ENCODE measurements around the gene KLHDC7A.
"Not testable (repeated sequence)": the region's sequence is repeated elsewhere in the genome, so short reads cannot be mapped to it uniquely, and the experiment has no call there.

The KLHDC7A gene

DNA sequence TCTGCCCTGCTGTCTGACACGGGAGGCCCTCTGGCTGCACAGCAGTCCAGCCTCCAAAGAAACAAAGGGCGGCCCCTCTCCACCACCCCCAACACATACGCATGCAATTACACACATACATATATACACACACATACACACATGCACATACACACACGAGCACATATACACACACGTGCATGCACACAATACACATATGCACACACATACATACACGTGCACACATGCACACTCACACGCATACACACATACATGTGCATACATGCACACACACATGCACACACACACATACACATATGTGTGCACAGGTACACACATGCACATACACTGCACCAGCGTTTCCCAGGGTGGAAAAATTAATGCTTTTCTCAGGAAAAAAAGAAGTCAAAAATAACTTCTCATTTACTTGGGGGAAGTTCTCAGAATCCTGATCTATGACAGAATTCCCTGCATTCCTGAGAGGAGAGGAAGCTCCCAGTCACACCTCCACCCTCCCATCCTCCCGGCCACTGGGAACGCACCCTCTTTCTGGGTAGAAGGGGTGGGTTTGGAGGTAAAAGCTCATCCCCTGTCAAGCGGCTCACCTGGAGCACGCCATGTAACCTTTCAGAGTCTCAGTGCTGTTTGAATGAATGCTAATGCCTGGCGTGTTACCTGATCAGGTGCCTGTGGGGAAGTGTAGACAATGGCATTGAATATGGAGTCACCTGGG is 33.1 kb upstream of the KLHDC7A start:
- TF ChIP-seq, protein P1, sequence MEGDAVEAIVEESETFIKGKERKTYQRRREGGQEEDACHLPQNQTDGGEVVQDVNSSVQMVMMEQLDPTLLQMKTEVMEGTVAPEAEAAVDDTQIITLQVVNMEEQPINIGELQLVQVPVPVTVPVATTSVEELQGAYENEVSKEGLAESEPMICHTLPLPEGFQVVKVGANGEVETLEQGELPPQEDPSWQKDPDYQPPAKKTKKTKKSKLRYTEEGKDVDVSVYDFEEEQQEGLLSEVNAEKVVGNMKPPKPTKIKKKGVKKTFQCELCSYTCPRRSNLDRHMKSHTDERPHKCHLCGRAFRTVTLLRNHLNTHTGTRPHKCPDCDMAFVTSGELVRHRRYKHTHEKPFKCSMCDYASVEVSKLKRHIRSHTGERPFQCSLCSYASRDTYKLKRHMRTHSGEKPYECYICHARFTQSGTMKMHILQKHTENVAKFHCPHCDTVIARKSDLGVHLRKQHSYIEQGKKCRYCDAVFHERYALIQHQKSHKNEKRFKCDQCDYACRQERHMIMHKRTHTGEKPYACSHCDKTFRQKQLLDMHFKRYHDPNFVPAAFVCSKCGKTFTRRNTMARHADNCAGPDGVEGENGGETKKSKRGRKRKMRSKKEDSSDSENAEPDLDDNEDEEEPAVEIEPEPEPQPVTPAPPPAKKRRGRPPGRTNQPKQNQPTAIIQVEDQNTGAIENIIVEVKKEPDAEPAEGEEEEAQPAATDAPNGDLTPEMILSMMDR (IDR thresholded peaks at IDR 0.05; ENCODE audit: low read depth, low read length, missing control alignments) = no peak
- in situ Hi-C loops (cut with HindIII; ENCODE audit: low sequenced_read_pairs) = no loop called here
- H3K4me3 ChIP-seq (ENCODE audit: low read depth, low read length) = no peak overlapping the region
- no peak for DNase-seq (ENCODE audit: low read depth)

DNA sequence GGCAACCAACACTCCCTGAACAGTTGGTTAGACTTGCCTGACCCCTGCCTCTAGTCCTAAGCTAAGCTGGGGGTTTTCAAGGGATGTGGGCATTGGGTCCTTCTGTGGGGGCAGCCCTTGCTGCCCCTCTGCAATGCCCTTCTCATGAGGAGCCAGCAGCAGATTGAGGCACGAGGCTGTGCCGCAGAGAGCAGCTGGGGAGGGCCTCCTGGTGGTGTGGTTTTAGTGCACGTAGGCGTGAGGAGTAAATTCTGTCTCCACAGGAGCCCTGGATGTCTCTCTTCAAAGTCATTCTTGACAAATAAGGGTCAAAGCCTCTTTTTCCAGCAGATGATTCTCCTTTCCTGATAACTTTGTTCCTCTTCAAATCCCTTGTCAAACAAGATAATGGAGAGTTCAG is 31.8 kb upstream of the KLHDC7A start:
- TF ChIP-seq, protein P1 (IDR thresholded peaks at IDR 0.05; ENCODE audit: low read depth, low read length, missing control alignments) = no peak
- H3K4me3 ChIP-seq (ENCODE audit: low read depth, low read length) = no peak overlapping the region
- in situ Hi-C loops (cut with HindIII; ENCODE audit: low sequenced_read_pairs) = no loop called here
- DNase-seq (ENCODE audit: low read depth) = no peak

DNA sequence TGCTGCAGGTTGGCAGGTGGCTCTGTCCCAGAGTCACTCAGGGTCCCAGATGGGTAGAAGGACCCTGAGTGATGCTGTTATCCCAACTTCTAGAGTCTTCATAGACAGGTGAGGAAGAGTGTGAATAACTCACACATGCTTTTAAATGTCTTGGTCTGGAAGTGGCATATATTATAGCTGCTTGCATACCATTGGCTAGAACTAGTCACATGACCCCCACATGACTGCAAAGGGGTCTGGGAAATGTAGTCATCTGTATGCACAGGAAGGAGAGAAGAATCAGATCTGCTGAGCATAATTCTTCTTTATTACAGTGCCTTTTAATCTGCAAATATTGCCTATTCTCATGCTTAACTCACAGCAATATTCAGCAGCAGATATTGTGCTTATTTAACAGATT is 28.2 kb upstream of the KLHDC7A start:
- H3K4me3 ChIP-seq (ENCODE audit: low read depth, low read length) = no peak overlapping the region
- in situ Hi-C loops (cut with HindIII; ENCODE audit: low sequenced_read_pairs) = no loop called here
- DNase-seq (ENCODE audit: low read depth) = no peak
- TF ChIP-seq, protein P1 (IDR thresholded peaks at IDR 0.05; ENCODE audit: low read depth, low read length, missing control alignments) = no peak

DNA sequence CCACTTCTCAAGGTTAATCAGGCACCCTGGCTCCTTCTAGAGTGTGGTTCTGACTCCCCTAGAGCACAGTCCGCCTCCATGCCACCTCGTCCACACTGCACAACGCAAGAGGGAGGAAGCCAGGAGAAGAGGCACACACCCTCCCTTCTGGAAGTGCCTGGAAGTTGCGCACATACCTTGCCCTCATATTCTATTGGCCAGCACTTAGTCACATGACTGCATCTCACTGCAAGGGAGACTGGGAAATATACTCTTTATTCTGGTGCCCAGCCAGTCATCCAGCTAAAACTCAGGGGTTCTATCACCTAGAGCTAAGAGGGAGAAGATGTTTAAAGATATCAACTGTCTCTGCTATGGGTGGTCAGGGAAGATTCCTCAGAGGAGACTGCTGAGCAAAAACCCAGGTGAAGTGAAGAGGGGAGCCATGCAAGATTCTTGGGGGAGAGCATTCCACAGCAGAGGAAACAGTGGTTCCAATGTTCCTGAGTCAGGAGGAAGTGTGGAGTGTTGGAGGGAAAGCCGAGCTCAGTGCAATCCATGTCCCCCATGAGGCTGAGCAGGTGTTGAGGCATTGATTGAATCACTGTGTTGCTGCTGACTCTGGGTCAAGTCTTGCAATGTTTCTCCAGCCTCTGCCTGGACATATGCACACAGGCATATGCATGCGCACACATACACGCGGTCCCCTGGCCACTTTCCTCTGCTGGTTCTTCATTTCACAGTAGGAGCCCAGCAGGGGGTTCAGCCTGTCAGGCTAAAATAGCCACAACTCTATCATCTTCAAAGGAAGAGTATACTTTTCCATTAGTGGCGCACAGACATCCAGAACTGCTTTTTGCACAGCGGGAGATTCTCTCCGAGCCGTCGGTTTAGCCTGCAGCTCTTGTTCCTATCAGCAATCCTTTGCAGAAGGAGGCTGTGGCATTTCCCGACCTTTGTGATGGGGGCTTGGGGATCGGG is 22.3 kb upstream of the KLHDC7A start:
- TF ChIP-seq, protein P1 (IDR thresholded peaks at IDR 0.05; ENCODE audit: low read depth, low read length, missing control alignments) = no peak

DNA sequence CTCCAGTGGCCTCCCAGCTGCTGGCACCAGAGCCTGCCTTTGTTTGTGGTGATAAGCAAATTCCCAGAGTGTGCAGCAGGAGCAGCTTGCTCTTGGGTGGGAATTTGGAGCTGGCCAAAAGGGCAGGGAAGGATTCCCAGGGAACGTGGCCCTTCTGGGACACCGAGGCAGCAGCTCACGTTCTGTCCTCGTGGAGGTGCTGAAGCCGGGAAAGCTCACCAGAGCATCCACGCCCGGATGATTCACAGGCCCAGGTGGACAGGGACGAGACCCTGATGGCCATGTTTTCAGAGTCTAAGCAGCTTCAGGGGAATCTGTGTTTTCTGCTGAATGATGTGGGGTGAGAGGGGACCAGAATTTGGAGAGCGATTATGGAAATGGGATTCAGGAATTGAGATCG is 19.1 kb upstream of the KLHDC7A start:
- no peak for DNase-seq (ENCODE audit: low read depth)
- in situ Hi-C loops (cut with HindIII; ENCODE audit: low sequenced_read_pairs) = no loop called here
- TF ChIP-seq, protein P1 (IDR thresholded peaks at IDR 0.05; ENCODE audit: low read depth, low read length, missing control alignments) = no peak
- no peak overlapping the region for H3K4me3 ChIP-seq (ENCODE audit: low read depth, low read length)

More for the DNA sequence above, 22.3 kb upstream of the KLHDC7A start:
- H3K4me3 ChIP-seq (ENCODE audit: low read depth, low read length) = no peak overlapping the region
- DNase-seq (ENCODE audit: low read depth) = no peak
- in situ Hi-C loops (cut with HindIII; ENCODE audit: low sequenced_read_pairs) = no loop called here

DNA sequence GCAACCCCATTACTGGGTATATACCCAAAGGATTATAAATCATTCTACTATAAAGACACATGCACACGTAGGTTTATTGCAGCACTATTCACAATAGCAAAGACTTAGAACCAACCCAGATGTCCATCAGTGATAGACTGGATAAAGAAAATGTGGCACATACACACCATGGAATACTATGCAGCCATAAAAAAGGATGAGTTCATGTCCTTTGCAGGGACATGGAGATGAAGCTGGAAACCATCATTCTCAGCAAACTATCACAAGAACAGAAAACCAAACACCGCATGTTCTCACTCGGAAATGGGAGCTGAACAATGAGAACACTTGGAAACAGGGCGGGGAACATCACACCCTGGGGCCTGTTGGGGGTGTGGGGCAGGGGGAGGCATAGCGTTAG is 18.2 kb upstream of the KLHDC7A start:
- H3K4me3 ChIP-seq (ENCODE audit: low read depth, low read length); DNase-seq (ENCODE audit: low read depth); in situ Hi-C loops (cut with HindIII; ENCODE audit: low sequenced_read_pairs): not testable (repeated sequence)

DNA sequence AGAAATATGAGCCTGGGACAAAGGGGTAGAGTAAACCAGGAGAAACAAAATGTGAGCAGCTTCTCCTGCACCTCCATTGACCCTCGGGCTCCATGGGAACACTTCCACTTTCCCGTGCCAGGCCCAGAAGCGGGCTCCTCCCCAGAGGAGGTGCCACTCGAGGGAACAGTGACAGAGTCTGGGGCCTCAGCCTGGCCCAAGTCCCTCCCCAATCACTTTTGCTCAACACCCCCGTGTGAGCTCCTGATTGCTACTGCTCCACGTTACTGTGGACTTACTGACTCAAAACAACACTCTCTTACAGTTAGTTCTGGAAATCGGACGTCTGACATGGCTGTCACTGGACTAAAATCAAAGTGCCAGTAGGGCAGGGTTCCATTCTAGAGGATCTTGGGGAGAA is 17.7 kb upstream of the KLHDC7A start:
- DNase-seq (ENCODE audit: low read depth) = no peak
- in situ Hi-C loops (cut with HindIII; ENCODE audit: low sequenced_read_pairs) = no loop called here
- no peak overlapping the region for H3K4me3 ChIP-seq (ENCODE audit: low read depth, low read length)
- TF ChIP-seq, protein P1 (IDR thresholded peaks at IDR 0.05; ENCODE audit: low read depth, low read length, missing control alignments) = no peak

Measured in astrocyte of the cerebellum (primary cell).